WTC11 (cell line): ENCODE results near the gene SLC9A7.

Experiments
- E2F5 ChIP-seq: sonication (generic); formaldehyde crosslinking; IDR thresholded peaks from 2 replicates; pipeline ENCODE4 v1.8.1; 2022; ENCODE audit warnings: mild to moderate bottlenecking, moderate library complexity, missing genetic modification reagents
- TP53 ChIP-seq: sonication (generic); formaldehyde crosslinking; IDR thresholded peaks from 2 replicates; pipeline ENCODE4 v1.8.1; 2023; ENCODE audit warnings: mild to moderate bottlenecking, missing genetic modification reagents

GRCh38 chrX:46707274-46707965 is 51.5 kb downstream of the SLC9A7 start:
- TF ChIP-seq TP53 (CRISPR knock-in tag) (no peak), E2F5 (CRISPR knock-in tag) (no peak)
